H1 (cell line): ENCODE results near the gene BCL2.

Experiments
- CHD2 ChIP-seq: IDR thresholded peaks from 2 replicates; pipeline ENCODE4 v1.6.1; 2012; ENCODE audit warnings: low read length, improper control_type of control experiment
- KDM1A ChIP-seq: fragments of 200-600, 300-600 bp; sonication (generic); IDR thresholded peaks from 2 replicates; pipeline ENCODE4 v1.7.1; 2016; ENCODE audit warnings: mild to moderate bottlenecking, low read length, borderline replicate concordance
- MAX ChIP-seq: IDR thresholded peaks from 2 replicates; pipeline ENCODE4 v1.6.1; 2012; ENCODE audit warnings: inconsistent platforms
- POLR2AphosphoS5 ChIP-seq: IDR thresholded peaks from 2 replicates; pipeline ENCODE4 v1.6.1; 2011; ENCODE audit warnings: low read depth, low read length

DNA sequence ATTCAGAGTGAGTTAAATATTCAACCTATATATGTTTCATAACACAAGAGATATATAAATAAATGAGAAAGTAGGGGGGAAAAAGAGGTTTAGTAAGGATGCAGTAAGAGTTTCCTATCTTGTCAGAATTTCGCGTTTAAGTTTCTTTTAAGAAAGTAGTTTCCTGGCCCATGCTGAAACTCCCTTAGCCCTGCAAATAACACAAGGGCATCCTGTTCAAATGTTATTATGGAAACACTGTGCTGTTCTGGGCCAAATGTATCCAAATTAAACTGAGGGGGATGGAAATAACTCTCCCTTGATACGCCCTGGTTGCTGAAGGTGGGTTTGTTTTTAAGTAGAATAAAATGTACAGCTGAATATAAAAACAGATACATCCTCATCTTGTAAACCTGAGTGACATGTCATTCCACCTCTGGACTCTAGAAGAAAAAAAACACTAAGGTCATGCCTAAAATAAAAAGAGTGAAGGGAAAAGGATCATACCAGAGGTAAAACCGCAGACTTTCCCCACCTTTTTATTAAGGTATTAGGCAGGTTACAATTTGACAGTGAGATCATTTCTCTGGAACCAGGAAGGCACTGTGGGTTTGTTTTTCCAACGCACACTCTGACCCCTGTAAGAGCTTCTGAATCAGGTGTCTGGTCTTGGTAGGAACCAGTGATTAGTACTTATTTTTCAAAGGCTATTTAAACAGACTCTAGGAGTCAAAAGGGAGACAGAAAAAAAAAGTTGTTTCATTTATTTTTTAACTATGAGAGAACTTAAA is 16.7 kb downstream of the BCL2 start:
- no peak for TF ChIP-seq POLR2AphosphoS5
- TF ChIP-seq MAX, result no peak
- no peak for TF ChIP-seq CHD2
- TF ChIP-seq KDM1A, result no peak
